Spleen (tissue), 11 donors: ENCODE results near the gene CATSPERD. TPM values are rescaled to one million over a fixed set of nuclear protein-coding genes. Genes with fewer than 3 reads are reported as not detected.
A peak's percentile ranks its signal among the peaks of the same experiment; 100 is the strongest.

Experiments used
- DNase-seq: peaks from one replicate; pipeline ENCODE4 v3.0.0-alpha.2; 2020
- H3K27ac ChIP-seq, 8 donors: fragments of 200-600 bp; sonication (generic) in 7 of 8; 1 replicate in 4 of 8; 2 replicates in 4 of 8; pipeline versions ENCODE4 v1.5.0 to v1.8.0; 2016 to 2021; ENCODE audit warnings: inconsistent platforms in 4 of 8, mild to moderate bottlenecking in 4 of 8, moderate library complexity in 1 of 8
- H3K27me3 ChIP-seq, 7 donors: fragments of 200-600 bp; sonication (generic) in 6 of 7; replicated peaks in 1 of 7; 1 replicate in 4 of 7; 2 replicates in 3 of 7; pipeline versions ENCODE4 v1.5.0 to v1.8.0; 2016 to 2021; ENCODE audit warnings: inconsistent platforms in 3 of 7, mild to moderate bottlenecking in 1 of 7
- H3K36me3 ChIP-seq, 6 donors: fragments of 200-600 bp; sonication (generic) in 5 of 6; 1 replicate in 4 of 6; 2 replicates in 2 of 6; pipeline versions ENCODE4 v1.5.0 to v1.8.0; 2016 to 2021; ENCODE audit warnings: inconsistent platforms in 2 of 6
- H3K4me1 ChIP-seq, 6 donors: fragments of 200-600 bp; sonication (generic) in 5 of 6; 1 replicate in 3 of 6; 2 replicates in 3 of 6; pipeline versions ENCODE4 v1.5.0 to v1.8.0; 2016 to 2021; ENCODE audit warnings: inconsistent platforms in 3 of 6
- H3K4me3 ChIP-seq, 8 donors: fragments of 200-600 bp; sonication (generic) in 7 of 8; 1 replicate in 4 of 8; 2 replicates in 4 of 8; pipeline versions ENCODE4 v1.5.0 to v1.8.0; 2016 to 2021; ENCODE audit warnings: inconsistent platforms in 4 of 8, mild to moderate bottlenecking in 4 of 8, moderate library complexity in 2 of 8
- H3K9me3 ChIP-seq, 8 donors: fragments of 200-600 bp; sonication (generic) in 7 of 8; 1 replicate in 4 of 8; 2 replicates in 4 of 8; pipeline versions ENCODE4 v1.5.0 to v1.8.0; 2016 to 2021; ENCODE audit warnings: inconsistent platforms in 4 of 8
- POLR2A ChIP-seq, 3 donors: fragments of 450-650 bp; IDR thresholded peaks; one replicate each; pipeline ENCODE4 v1.5.1; 2017; ENCODE audit warnings: antibody characterized with exemption in 3 of 3, mild to moderate bottlenecking in 1 of 3
- POLR2AphosphoS5 ChIP-seq, 3 donors: sonication (generic); formaldehyde crosslinking; IDR thresholded peaks; one replicate each; pipeline ENCODE4 v1.5.1; 2017; ENCODE audit warnings: antibody characterized with exemption in 3 of 3
- WGBS, 5 donors: extraction: QIAGEN DNeasy Blood & Tissue Kit in 3 of 5; methylation state at CpG; one replicate each; pipeline versions ENCODE4 v1.1.5 to v1.1.7; 2013 to 2018; 5-methylcytosine and 5-hydroxymethylcytosine counted together
- intact Hi-C: fragments of 100-400 bp; cut with DNase I; formaldehyde crosslinking; loops from one replicate; pipeline ENCODE4 v1.15.0; 2023; ENCODE audit warnings: low total_unique reads
- polyA plus RNA-seq, 3 donors: library from polyadenylated mRNA; stranded (reverse); fragments of 200-250 nt; gene quantifications; one replicate each; pipeline ENCODE4 v1.2.1, GENCODE V29; 2013
- total RNA-seq, 7 donors: library from RNA; depleted of rRNA in 3 of 7; stranded (reverse); fragments of >200 nt in 3 of 7; fragmentation: NEBNext Ultra II Directional in 4 of 7; extraction: Animal tissue kit (Norgen Biotek cat#: 25700) in 4 of 7; gene quantifications; one replicate each; pipeline versions ENCODE4 v1.1.0 to v1.2.1, GENCODE V29; 2016 to 2021
- TF ChIP-seq, protein P1 (sequence below), 11 experiments: fragments of 200-600 bp in 7 of 11; fragments of 450-650 bp in 4 of 11; sonication (generic) in 4 of 11; IDR thresholded peaks in 8 of 11; conservative IDR thresholded peaks in 3 of 11; 1 replicate in 7 of 11; 2 replicates in 4 of 11; pipeline versions ENCODE4 v1.4.0 to v1.8.0; 2016 to 2021; ENCODE audit warnings: antibody characterized with exemption in 11 of 11, inconsistent platforms in 4 of 11, mild to moderate bottlenecking in 1 of 11
- donor health status: healthy with polysubstance abuse.
- donor health status: DM: no; HTN: no; CAD: no; lungs with moderate emphysema.
- donor health status: DM: no; HTN: no; CAD: no.
- donor health status: Bipolar disorder and iron deficiency.
- donor health status: healthy.
- donor health status: DM: no; HTN: no; CAD: no.
- donor health status: DM: yes; HTN: yes; CAD: no.

The CATSPERD gene
- total and polyA plus RNA-seq, 10 donors = not detected

DNA sequence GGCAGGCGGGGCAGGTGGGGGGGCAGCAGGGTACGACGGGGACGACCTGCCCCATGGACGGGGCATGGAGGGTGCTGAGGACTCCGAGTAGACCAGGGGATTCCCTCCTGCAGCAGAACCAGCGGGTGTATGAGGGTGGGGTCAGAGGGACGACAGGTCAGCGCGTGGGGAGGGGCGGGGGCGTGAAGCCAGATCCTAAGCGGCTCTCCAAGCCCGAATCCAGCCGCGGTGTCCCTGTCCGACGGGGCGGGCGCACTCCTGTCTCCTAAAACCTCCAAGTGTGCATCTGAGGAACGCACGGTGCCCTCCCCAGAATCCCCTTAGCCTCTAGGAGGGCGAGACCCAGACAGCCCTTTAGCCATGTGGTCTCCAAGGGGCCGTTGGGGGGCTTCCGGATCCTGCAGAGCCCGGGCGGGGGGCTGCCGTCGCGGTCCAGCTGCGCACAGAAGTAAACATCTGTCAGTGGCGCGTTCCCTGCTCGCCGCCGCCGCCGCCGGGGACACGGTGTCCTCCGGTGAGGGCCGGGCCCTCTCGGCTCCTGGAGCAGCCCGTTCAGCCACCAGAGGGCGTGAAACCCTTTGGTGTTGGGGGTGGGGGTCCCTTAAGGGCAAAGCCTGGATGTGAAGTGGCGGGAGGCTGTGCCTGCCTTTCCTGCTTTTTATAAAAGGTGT, 85.2 kb downstream of the CATSPERD start:
- no peaks in the 10 kb centered on the region for H3K9me3 ChIP-seq
- H3K36me3 ChIP-seq = no peaks in the 10 kb centered on the region
- H3K27ac ChIP-seq = peak overlapping the region in 1 of 8 donors; percentile 57
- H3K4me1 ChIP-seq = peaks cover 6 to 47% (median 29%) of the 10 kb centered on the region in 6 donors
- H3K4me3 ChIP-seq = peak overlapping the region in 3 of 8 donors; percentile 12 to 62 (median 19)
- TF ChIP-seq, protein P1, sequence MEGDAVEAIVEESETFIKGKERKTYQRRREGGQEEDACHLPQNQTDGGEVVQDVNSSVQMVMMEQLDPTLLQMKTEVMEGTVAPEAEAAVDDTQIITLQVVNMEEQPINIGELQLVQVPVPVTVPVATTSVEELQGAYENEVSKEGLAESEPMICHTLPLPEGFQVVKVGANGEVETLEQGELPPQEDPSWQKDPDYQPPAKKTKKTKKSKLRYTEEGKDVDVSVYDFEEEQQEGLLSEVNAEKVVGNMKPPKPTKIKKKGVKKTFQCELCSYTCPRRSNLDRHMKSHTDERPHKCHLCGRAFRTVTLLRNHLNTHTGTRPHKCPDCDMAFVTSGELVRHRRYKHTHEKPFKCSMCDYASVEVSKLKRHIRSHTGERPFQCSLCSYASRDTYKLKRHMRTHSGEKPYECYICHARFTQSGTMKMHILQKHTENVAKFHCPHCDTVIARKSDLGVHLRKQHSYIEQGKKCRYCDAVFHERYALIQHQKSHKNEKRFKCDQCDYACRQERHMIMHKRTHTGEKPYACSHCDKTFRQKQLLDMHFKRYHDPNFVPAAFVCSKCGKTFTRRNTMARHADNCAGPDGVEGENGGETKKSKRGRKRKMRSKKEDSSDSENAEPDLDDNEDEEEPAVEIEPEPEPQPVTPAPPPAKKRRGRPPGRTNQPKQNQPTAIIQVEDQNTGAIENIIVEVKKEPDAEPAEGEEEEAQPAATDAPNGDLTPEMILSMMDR (IDR thresholded peaks at IDR 0.05 in 8 of 11, conservative IDR thresholded peaks at IDR 0.05 in 3 of 11) = peak; percentile 20 to 83 (median 57)
- TF ChIP-seq POLR2A (IDR thresholded peaks at IDR 0.05) = no peak
- TF ChIP-seq POLR2AphosphoS5 (IDR thresholded peaks at IDR 0.05) = peak; percentile 6 to 80 (median 49)
- peak; percentile 85 for DNase-seq
- 1 to 6% (median 3%) methylated on average over 6 to 46 of the region's 46 CpGs for WGBS, 5 donors
- intact Hi-C loops = no loop called here
- H3K27me3 ChIP-seq = peaks cover 0 to 55% (median 43%) of the 10 kb centered on the region in 7 donors

DNA sequence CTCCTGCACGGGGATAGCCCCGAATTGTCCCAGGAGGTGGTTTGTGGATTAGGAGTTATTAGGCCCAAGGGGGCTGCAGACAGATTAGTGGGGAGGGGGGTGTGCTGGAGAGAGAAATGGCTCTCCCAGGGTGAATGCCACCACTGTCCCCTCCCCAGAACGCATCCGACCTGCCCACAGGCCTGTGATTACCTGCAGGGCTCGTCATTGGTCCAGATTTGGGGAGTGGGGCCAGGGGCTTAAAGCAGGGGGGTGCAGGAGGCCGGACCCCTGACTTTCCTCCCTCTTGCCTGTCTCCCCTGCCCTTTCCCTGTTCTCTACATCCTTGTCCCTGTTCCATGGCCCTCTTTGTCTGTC, 85.7 kb downstream of the CATSPERD start:
- peak overlapping the region in 1 of 8 donors; percentile 57 for H3K27ac ChIP-seq
- TF ChIP-seq, protein P1 (IDR thresholded peaks at IDR 0.05 in 8 of 11, conservative IDR thresholded peaks at IDR 0.05 in 3 of 11) = peak in 4 of 11 experiments; percentile 1 to 22 (median 20)
- TF ChIP-seq POLR2AphosphoS5 (IDR thresholded peaks at IDR 0.05) = no peak
- H3K9me3 ChIP-seq = no peaks in the 10 kb centered on the region
- H3K4me3 ChIP-seq = peak overlapping the region in 1 of 8 donors; percentile 62
- H3K36me3 ChIP-seq = no peaks in the 10 kb centered on the region
- peaks cover 6 to 41% (median 29%) of the 10 kb centered on the region in 6 donors for H3K4me1 ChIP-seq
- intact Hi-C loops = no loop called here
- 30 to 67% (median 34%) methylated on average over 4 to 6 of the region's 6 CpGs for WGBS, 5 donors
- no peak for DNase-seq
- peaks cover 0 to 49% (median 37%) of the 10 kb centered on the region in 7 donors for H3K27me3 ChIP-seq

DNA sequence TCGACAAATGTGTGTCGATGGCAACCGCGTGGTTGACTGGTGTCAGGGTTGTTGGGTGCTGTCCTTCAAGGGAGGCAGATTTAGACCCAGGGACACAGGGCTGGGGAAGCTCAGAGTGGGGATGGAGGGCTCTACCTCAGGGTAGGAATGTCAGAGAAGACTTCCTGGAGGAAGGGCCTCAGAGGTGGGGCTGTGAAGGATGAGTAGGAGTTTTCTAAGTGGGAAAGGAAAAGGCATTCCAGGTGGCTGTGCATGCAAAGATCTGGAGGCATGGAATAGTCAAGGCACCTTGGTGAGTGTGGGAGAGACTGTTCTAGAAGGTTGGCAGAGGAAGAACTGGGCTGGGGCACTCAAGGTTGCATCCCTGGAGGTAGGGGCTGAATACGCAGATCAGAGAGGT, 86.5 kb downstream of the CATSPERD start:
- TF ChIP-seq POLR2A (IDR thresholded peaks at IDR 0.05) = no peak
- TF ChIP-seq POLR2AphosphoS5 (IDR thresholded peaks at IDR 0.05) = no peak
- TF ChIP-seq, protein P1 (IDR thresholded peaks at IDR 0.05 in 8 of 11, conservative IDR thresholded peaks at IDR 0.05 in 3 of 11) = no peak
- H3K27ac ChIP-seq = no peak overlapping the region

DNA sequence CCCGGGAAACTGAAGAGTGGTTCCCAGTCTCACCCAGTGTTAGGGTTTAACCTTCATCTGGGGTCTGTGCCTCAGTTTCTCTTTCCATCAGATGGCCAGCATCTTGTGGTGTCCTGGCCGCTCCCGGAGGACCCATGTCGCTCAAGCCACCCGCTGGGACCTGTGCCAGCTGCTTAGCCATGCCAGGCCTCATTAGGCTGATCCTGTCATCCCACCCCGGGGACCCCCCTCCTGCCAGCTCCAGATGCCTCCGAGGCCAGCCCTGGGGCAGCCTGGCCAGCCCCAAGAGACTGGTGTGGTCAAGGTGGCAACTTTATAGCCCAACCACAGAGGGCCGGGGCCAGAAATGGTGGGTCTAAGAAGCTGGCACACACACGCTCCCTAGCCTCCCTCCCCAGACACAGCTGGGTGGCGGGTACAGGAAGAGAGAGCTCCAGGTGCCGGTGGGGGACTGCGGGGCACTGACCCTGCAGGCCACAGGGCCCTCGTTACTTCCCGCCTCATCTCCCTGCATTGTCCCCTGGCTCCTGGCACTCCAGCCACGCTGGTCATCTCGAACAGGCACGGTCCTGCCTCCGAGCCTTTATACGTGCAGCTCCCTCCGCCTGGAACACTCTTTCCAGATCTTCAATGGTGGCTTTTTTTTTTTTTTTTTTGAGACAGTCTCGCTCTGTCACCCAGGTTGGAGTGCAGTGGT, 87.8 kb downstream of the CATSPERD start:
- Histone ChIP-seq H3K27me3 (peaks cover 0 to 28% (median 22%) of the 10 kb centered on the region in 7 donors), H3K4me3 (no peak overlapping the region), H3K9me3 (no peaks in the 10 kb centered on the region), H3K36me3 (no peaks in the 10 kb centered on the region), H3K4me1 (peaks cover 6 to 24% (median 20%) of the 10 kb centered on the region in 6 donors), H3K27ac (no peak overlapping the region)
- intact Hi-C loops = no loop called here
- DNase-seq = no peak
- 74 to 80% (median 78%) methylated on average over 17 to 21 of the region's 21 CpGs for WGBS, 5 donors
- TF ChIP-seq POLR2A (IDR thresholded peaks at IDR 0.05) (no peak), POLR2AphosphoS5 (IDR thresholded peaks at IDR 0.05) (no peak)
- TF ChIP-seq, protein P1 (IDR thresholded peaks at IDR 0.05 in 8 of 11, conservative IDR thresholded peaks at IDR 0.05 in 3 of 11) = no peak

More for the DNA sequence above, 86.5 kb downstream of the CATSPERD start:
- no peaks in the 10 kb centered on the region for H3K36me3 ChIP-seq
- no peaks in the 10 kb centered on the region for H3K9me3 ChIP-seq
- DNase-seq = no peak
- no peak overlapping the region for H3K4me3 ChIP-seq
- WGBS, 5 donors = 93 to 95% (median 94%) methylated on average over 5 of the region's 5 CpGs
- intact Hi-C loops = no loop called here
- peaks cover 0 to 42% (median 29%) of the 10 kb centered on the region in 7 donors for H3K27me3 ChIP-seq
- H3K4me1 ChIP-seq = peaks cover 6 to 34% (median 26%) of the 10 kb centered on the region in 6 donors
